ENCODE data around the gene FAAP20.

Gene FAAP20

GRCh38 chr1:2239013-2239370 lies 44.4 kb upstream of the FAAP20 start:
- TF ChIP-seq, protein P1, sequence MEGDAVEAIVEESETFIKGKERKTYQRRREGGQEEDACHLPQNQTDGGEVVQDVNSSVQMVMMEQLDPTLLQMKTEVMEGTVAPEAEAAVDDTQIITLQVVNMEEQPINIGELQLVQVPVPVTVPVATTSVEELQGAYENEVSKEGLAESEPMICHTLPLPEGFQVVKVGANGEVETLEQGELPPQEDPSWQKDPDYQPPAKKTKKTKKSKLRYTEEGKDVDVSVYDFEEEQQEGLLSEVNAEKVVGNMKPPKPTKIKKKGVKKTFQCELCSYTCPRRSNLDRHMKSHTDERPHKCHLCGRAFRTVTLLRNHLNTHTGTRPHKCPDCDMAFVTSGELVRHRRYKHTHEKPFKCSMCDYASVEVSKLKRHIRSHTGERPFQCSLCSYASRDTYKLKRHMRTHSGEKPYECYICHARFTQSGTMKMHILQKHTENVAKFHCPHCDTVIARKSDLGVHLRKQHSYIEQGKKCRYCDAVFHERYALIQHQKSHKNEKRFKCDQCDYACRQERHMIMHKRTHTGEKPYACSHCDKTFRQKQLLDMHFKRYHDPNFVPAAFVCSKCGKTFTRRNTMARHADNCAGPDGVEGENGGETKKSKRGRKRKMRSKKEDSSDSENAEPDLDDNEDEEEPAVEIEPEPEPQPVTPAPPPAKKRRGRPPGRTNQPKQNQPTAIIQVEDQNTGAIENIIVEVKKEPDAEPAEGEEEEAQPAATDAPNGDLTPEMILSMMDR (IDR thresholded peaks at IDR 0.05; ENCODE audit: low read depth, low read length) = no peak
- DNase-seq = no peak
- no peak overlapping the region for H3K27ac ChIP-seq
- no peaks in the 10 kb centered on the region for H3K9me3 ChIP-seq (ENCODE audit: severe bottlenecking)
- peaks cover 11% of the 10 kb centered on the region for H3K36me3 ChIP-seq
- H3K4me3 ChIP-seq (ENCODE audit: low read depth, low read length) = no peak overlapping the region
- H3K27me3 ChIP-seq (ENCODE audit: insufficient read depth, low read depth, severe bottlenecking) = no peaks in the 10 kb centered on the region

GRCh38 chr1:2238361-2239012 lies 43.9 kb upstream of the FAAP20 start:
- DNase-seq = no peak
- TF ChIP-seq, protein P1 (IDR thresholded peaks at IDR 0.05; ENCODE audit: low read depth, low read length) = no peak
- no peaks in the 10 kb centered on the region for H3K27me3 ChIP-seq (ENCODE audit: insufficient read depth, low read depth, severe bottlenecking)
- no peaks in the 10 kb centered on the region for H3K9me3 ChIP-seq (ENCODE audit: severe bottlenecking)
- H3K4me3 ChIP-seq (ENCODE audit: low read depth, low read length) = no peak overlapping the region
- peaks cover 11% of the 10 kb centered on the region for H3K36me3 ChIP-seq
- no peak overlapping the region for H3K27ac ChIP-seq

DNA sequence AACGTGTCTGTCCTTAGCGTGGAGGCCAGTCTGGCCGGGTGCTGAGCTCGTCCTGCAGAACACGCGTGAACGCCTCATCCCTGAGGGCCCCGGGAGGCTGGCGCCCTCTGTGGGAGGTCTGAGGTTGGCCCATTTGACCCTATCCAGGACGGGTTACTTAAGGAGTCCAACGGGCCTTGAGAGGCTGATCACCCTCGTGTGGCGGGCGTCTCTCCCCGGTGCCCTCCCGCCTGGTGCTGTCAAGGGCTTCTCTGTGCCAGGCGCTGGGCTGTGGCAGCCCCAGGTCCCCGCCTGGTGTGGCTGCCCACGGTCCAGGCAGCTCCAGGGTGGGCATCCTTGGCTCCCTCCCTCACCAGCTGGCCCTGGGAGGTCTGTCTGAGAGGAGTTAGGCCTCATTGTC lies 43.2 kb upstream of the FAAP20 start:
- DNase-seq = peak; percentile 53
- Histone ChIP-seq H3K9me3 (ENCODE audit: severe bottlenecking) (no peaks in the 10 kb centered on the region), H3K27ac (no peak overlapping the region), H3K27me3 (ENCODE audit: insufficient read depth, low read depth, severe bottlenecking) (no peaks in the 10 kb centered on the region), H3K36me3 (peaks cover 11% of the 10 kb centered on the region), H3K4me3 (ENCODE audit: low read depth, low read length) (no peak overlapping the region)
- TF ChIP-seq, protein P1 (IDR thresholded peaks at IDR 0.05; ENCODE audit: low read depth, low read length) = peak; percentile 57

DNA sequence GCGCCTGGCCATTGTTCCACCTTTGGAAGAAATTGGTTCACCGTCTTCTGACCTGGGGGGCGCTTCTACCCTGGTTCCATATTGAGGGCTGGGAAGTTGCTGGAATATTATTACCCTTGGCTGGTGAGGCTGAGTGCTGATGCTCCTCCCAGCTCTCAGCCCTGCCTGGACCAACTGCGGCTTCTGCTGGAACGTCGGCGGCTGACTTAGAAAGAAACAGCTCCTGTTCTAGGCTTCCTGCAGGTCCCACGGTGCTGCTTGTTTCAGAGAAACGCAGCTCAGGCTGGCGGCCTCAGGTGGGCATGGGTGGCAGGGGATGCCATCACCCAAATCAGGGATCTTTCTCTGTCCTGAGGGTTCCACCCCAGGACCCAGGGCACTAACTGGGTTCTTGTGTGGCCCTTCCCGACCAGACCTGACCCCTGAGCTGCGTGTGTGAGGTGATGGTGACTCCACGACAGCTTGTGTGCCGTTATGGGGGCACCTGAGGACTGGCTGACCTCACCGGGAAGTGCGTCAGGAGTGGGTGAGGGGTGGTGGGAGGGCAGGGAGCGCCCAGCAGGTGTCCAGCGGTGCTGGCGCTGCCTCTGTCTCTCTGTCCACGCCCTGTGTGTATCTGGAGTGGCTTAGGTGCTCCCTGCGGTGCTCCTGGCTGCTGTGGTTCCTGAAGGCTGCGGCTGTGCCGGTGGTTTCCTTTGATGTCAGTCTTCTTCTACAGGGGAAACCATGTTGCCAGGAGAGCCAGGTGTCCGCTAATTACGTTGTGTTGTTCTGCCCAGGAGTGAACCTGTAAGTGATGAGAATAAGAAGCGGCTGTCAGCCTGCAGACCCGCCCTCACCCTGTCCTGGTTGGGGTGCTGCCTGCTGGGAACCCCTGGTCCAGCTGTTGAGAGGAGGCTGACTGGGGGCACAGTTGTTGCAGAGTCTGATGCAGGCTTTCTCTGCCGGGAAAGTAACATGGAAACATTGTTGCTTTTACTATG lies 42.4 kb upstream of the FAAP20 start:
- Histone ChIP-seq H3K9me3 (ENCODE audit: severe bottlenecking) (no peaks in the 10 kb centered on the region), H3K27ac (no peak overlapping the region), H3K36me3 (peaks cover 18% of the 10 kb centered on the region), H3K27me3 (ENCODE audit: insufficient read depth, low read depth, severe bottlenecking) (no peaks in the 10 kb centered on the region), H3K4me3 (ENCODE audit: low read depth, low read length) (no peak overlapping the region)
- TF ChIP-seq, protein P1 (IDR thresholded peaks at IDR 0.05; ENCODE audit: low read depth, low read length) = no peak
- no peak for DNase-seq

DNA sequence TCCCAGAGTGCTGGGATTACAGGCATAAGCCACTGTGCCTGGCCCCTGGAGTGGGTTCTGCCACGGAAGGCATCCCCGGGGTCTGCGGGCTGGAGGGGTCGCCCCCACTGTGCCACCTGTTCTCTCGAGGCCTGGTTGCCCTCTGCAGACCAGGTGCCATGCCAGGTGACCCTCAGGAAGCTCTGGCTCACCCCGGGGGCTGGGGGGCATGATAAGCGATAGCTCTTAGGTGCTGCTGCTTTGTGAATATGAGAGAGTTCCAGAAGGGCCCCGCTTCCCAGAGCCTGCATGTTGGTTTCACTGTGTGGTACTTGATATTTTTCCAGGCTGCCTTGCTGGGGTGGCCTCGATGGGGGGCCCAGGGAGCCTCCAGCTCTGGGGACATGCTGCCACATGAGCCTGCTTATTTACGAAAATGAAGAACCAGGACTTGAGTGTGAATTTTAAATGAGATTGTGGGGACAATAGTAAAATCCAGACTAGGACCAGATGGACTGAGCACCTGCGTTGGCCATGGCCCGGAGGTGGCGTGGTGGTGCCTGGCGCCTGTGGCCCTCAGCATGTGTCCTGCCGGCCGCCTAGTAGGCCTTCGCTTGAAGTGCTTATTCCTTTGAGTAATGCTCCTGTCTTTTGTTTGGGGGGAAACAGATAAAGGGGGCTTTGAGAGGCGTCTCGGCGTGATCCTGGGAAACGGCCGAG lies 40.9 kb upstream of the FAAP20 start:
- no peak overlapping the region for H3K4me3 ChIP-seq (ENCODE audit: low read depth, low read length)
- H3K27me3 ChIP-seq (ENCODE audit: insufficient read depth, low read depth, severe bottlenecking) = no peaks in the 10 kb centered on the region
- TF ChIP-seq, protein P1 (IDR thresholded peaks at IDR 0.05; ENCODE audit: low read depth, low read length) = no peak
- DNase-seq = no peak
- no peak overlapping the region for H3K27ac ChIP-seq
- no peaks in the 10 kb centered on the region for H3K9me3 ChIP-seq (ENCODE audit: severe bottlenecking)
- H3K36me3 ChIP-seq = peaks cover 25% of the 10 kb centered on the region
